Ovary (tissue), 3 donors: Measurements from ENCODE around the gene KCNMB2.
"Not testable (repeated sequence)": the region's sequence is repeated elsewhere in the genome, so short reads cannot be mapped to it uniquely, and the experiment has no call there.

Source experiments
- CTCF ChIP-seq, 3 donors: fragments of 450-650 bp in 2 of 3; fragments of 200-600 bp in 1 of 3; IDR thresholded peaks; one replicate each; pipeline versions ENCODE4 v1.5.1 to v1.8.0; 2016 to 2022; ENCODE audit warnings: antibody characterized with exemption in 3 of 3, mild to moderate bottlenecking in 1 of 3
- POLR2A ChIP-seq: fragments of 450-650 bp; IDR thresholded peaks from one replicate; pipeline ENCODE4 v1.6.1; 2017; ENCODE audit warnings: antibody characterized with exemption, mild to moderate bottlenecking, moderate library complexity
- donor health status: DM: no; HTN: no; CAD: no.

- not testable (repeated sequence) for TF ChIP-seq CTCF (IDR thresholded peaks at IDR 0.05); POLR2A
Observed at GRCh38 chr3:178859900-178860436, 323.7 kb downstream of the KCNMB2 start.
